ENCODE data around the gene SRGAP2. TPM values are rescaled to one million over a fixed set of nuclear protein-coding genes. Genes with fewer than 3 reads are reported as not detected.
"Not testable (repeated sequence)": the region's sequence is repeated elsewhere in the genome, so short reads cannot be mapped to it uniquely, and the experiment has no call there.

Gene SRGAP2
- total and polyA plus RNA-seq, 5 donors, result 11.5 to 37.0 (median 30.6) TPM

GRCh38 chr1:206182368-206183317, 20.7 kb upstream of the SRGAP2 start:
- ATAC-seq, result peak; percentile 19 to 87
- H3K27me3 ChIP-seq (ENCODE audit: control insufficient read depth, insufficient read depth); DNase-seq; H3K4me3 ChIP-seq (ENCODE audit: low read length); intact Hi-C loops (cut with DNase I); H3K4me1 ChIP-seq (ENCODE audit: control insufficient read depth, insufficient read depth, low read length); H3K27ac ChIP-seq (ENCODE audit: low read length); H3K9me3 ChIP-seq (ENCODE audit: control insufficient read depth, low read length): not testable (repeated sequence)
- 71% methylated on average over 4 of the region's 6 CpGs for WGBS

GRCh38 chr1:206183788-206184187, 19.6 kb upstream of the SRGAP2 start:
- WGBS, result 88% methylated on average over 1 of the region's 2 CpGs
- intact Hi-C loops (cut with DNase I); H3K4me3 ChIP-seq (ENCODE audit: low read length); H3K27ac ChIP-seq (ENCODE audit: low read length); ATAC-seq; H3K4me1 ChIP-seq (ENCODE audit: control insufficient read depth, insufficient read depth, low read length); DNase-seq; H3K27me3 ChIP-seq (ENCODE audit: control insufficient read depth, insufficient read depth); H3K9me3 ChIP-seq (ENCODE audit: control insufficient read depth, low read length): not testable (repeated sequence)

GRCh38 chr1:206185778-206186177, 17.6 kb upstream of the SRGAP2 start:
- no CpG with 5 or more reads among the region's 3 CpGs for WGBS
- H3K27me3 ChIP-seq (ENCODE audit: control insufficient read depth, insufficient read depth); H3K27ac ChIP-seq (ENCODE audit: low read length); intact Hi-C loops (cut with DNase I); H3K9me3 ChIP-seq (ENCODE audit: control insufficient read depth, low read length); ATAC-seq; H3K4me1 ChIP-seq (ENCODE audit: control insufficient read depth, insufficient read depth, low read length); DNase-seq; H3K4me3 ChIP-seq (ENCODE audit: low read length): not testable (repeated sequence)

- H3K27ac ChIP-seq (ENCODE audit: low read length); H3K27me3 ChIP-seq (ENCODE audit: control insufficient read depth, insufficient read depth); H3K9me3 ChIP-seq (ENCODE audit: control insufficient read depth, low read length); DNase-seq; ATAC-seq; H3K4me3 ChIP-seq (ENCODE audit: low read length); H3K4me1 ChIP-seq (ENCODE audit: control insufficient read depth, insufficient read depth, low read length); intact Hi-C loops (cut with DNase I): not testable (repeated sequence)
- WGBS, result 89% methylated on average over 2 of the region's 4 CpGs
These were observed 16.5 kb upstream of the SRGAP2 start for GRCh38 chr1:206186826-206187225.

DNA sequence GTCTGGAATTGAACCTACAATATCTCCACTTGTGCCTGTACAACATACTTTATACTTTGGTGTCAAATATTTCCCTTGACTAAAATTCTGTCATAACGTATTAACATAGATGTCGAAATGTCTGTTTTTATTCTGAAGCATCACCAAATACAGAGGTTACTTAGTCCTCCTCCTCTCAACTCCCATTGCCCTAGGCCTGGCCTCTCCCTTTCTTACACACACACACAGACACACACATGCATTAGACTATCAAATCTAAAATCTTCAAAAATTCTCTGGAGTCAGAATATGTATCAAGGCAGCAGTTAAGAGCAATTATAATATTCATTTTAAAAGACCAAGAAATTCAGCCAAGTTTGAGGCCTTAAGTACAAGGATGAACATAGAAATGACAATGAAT, 8.2 kb upstream of the SRGAP2 start:
- no CpG with 5 or more reads among the region's 2 CpGs for whole genome bisulfite sequencing
- H3K27me3 ChIP-seq (ENCODE audit: control insufficient read depth, insufficient read depth); H3K9me3 ChIP-seq (ENCODE audit: control insufficient read depth, low read length); H3K4me1 ChIP-seq (ENCODE audit: control insufficient read depth, insufficient read depth, low read length); DNase-seq; ATAC-seq; H3K27ac ChIP-seq (ENCODE audit: low read length); intact Hi-C loops (cut with DNase I); H3K4me3 ChIP-seq (ENCODE audit: low read length): not testable (repeated sequence)

GRCh38 chr1:206196748-206197424, 6.5 kb upstream of the SRGAP2 start:
- H3K27me3 ChIP-seq (ENCODE audit: control insufficient read depth, insufficient read depth); H3K27ac ChIP-seq (ENCODE audit: low read length); intact Hi-C loops (cut with DNase I); ATAC-seq; H3K4me3 ChIP-seq (ENCODE audit: low read length); DNase-seq; H3K4me1 ChIP-seq (ENCODE audit: control insufficient read depth, insufficient read depth, low read length); H3K9me3 ChIP-seq (ENCODE audit: control insufficient read depth, low read length): not testable (repeated sequence)
- 91% methylated on average over 3 of the region's 3 CpGs for WGBS

GRCh38 chr1:206202789-206203363, 465 bp upstream of the SRGAP2 start, which contains the start of gene FAM72A:
Gene FAM72A, minus strand, starts transcription at chr1:206202839. Its CDS starts 814 bp downstream, at chr1:206202025.
- H3K9me3 ChIP-seq (ENCODE audit: control insufficient read depth, low read length); H3K4me3 ChIP-seq (ENCODE audit: low read length); H3K4me1 ChIP-seq (ENCODE audit: control insufficient read depth, insufficient read depth, low read length); H3K27me3 ChIP-seq (ENCODE audit: control insufficient read depth, insufficient read depth); intact Hi-C loops (cut with DNase I): not testable (repeated sequence)
- WGBS, result under 1% methylated on average over 21 of the region's 36 CpGs
- DNase-seq (peak; percentile 98), ATAC-seq (peak; percentile 93 to 94)
- peak within 1 kb of the TSS; percentile 71 for H3K27ac ChIP-seq (ENCODE audit: low read length)

DNA sequence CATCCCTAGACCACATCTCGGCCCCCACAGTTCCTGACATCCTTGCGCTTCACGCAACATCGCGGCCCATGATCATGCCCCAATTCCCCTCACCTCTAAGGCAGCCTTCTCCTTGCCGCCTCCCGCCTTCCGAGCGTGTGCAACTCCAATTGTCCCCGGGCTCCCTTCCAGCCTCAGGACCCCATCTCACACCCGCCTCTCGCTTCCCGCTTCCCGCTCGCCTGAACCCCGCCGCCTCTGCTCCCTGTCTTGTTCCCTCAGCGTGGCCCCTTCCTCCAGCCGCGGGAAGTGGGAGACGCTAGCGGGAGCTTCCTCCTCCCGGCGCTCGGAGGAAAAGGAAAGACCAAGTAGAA, 794 bp downstream of the SRGAP2 start:
- ATAC-seq; H3K4me1 ChIP-seq (ENCODE audit: control insufficient read depth, insufficient read depth, low read length); H3K27me3 ChIP-seq (ENCODE audit: control insufficient read depth, insufficient read depth); intact Hi-C loops (cut with DNase I); H3K9me3 ChIP-seq (ENCODE audit: control insufficient read depth, low read length): not testable (repeated sequence)
- 0% methylated on average over 6 of the region's 25 CpGs for WGBS
- peak overlapping the region; percentile 50 for H3K4me3 ChIP-seq (ENCODE audit: low read length)
- H3K27ac ChIP-seq (ENCODE audit: low read length), result peak overlapping the region; percentile 83
- peak; percentile 20 to 48 (median 44) for DNase-seq

- H3K9me3 ChIP-seq (ENCODE audit: control insufficient read depth, low read length); H3K4me1 ChIP-seq (ENCODE audit: control insufficient read depth, insufficient read depth, low read length); H3K27me3 ChIP-seq (ENCODE audit: control insufficient read depth, insufficient read depth); ATAC-seq; intact Hi-C loops (cut with DNase I): not testable (repeated sequence)
- peak overlapping the region; percentile 72 for H3K4me3 ChIP-seq (ENCODE audit: low read length)
- peak overlapping the region; percentile 64 for H3K27ac ChIP-seq (ENCODE audit: low read length)
- 0% methylated on average over 23 of the region's 25 CpGs for WGBS
- peak; percentile 11 to 61 (median 49) for DNase-seq
These were observed 1.5 kb downstream of the SRGAP2 start for GRCh38 chr1:206204871-206205270.

DNA sequence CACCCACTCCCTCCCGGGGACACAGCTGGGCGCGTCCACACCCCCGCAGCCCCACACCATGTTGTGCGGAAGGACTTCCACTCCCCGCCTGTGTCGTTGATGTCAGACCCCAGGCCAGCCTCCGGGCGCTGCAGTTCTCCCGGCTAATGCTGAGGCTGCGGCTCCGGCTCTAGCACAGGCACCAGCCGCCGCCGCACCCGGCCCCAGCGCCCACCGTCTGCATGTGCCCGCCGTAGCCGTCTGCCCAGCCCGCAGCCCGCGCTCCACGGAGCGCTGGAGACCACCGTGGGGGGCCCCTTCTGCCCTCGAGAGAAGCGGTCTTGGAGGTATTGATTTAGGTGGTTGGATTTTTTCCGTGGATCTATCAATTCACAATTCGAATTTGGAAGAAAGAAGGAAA, 2.2 kb downstream of the SRGAP2 start:
- intact Hi-C loops (cut with DNase I); H3K9me3 ChIP-seq (ENCODE audit: control insufficient read depth, low read length); H3K27me3 ChIP-seq (ENCODE audit: control insufficient read depth, insufficient read depth); ATAC-seq; H3K27ac ChIP-seq (ENCODE audit: low read length); H3K4me1 ChIP-seq (ENCODE audit: control insufficient read depth, insufficient read depth, low read length); H3K4me3 ChIP-seq (ENCODE audit: low read length): not testable (repeated sequence)
- DNase-seq, result peak in 2 of 3 donors; percentile 40 to 69
- under 1% methylated on average over 16 of the region's 31 CpGs for WGBS

DNA sequence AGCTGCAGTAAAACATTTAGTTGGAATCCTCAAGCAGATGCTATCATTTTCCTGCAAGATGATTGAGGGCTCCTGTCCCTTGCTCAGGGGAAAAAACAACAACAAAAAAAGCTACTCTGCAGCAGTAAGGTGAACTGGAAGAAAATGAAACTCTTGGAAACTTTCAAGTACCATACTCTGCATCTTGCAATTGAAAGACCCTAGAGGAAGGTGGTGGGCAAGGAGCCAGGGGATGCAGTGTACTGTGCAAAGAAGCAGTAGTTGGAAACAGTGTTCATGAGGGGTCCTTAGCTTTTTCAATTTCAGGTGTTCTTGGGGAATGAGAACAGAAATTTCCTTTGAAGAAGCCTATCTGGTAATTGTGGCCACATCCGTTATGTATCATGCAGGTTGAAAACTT, 7.5 kb downstream of the SRGAP2 start:
- intact Hi-C loops (cut with DNase I); H3K4me1 ChIP-seq (ENCODE audit: control insufficient read depth, insufficient read depth, low read length); ATAC-seq; H3K9me3 ChIP-seq (ENCODE audit: control insufficient read depth, low read length); H3K4me3 ChIP-seq (ENCODE audit: low read length); H3K27ac ChIP-seq (ENCODE audit: low read length); H3K27me3 ChIP-seq (ENCODE audit: control insufficient read depth, insufficient read depth): not testable (repeated sequence)
- no CpG with 5 or more reads among the region's 1 CpG for WGBS
- peak in 2 of 3 donors; percentile 29 to 47 for DNase-seq

Measured in right cardiac atrium (tissue), 5 donors.